CD4-positive, alpha-beta T cell treated with Interferon gamma for 1 hour (primary cell): Measurements from ENCODE around the gene KLHL26.

Experiments
- DNase-seq: peaks from one replicate; pipeline ENCODE4 v3.0.0-alpha.2; 2020

The KLHL26 gene

GRCh38 chr19:18697680-18698079 is 60.9 kb downstream of the KLHL26 start:
- no peak for DNase-seq

- no peak for DNase-seq
Observed at GRCh38 chr19:18698321-18699167, 61.7 kb downstream of the KLHL26 start.

- no peak for DNase-seq
Observed at GRCh38 chr19:18699403-18700054, 62.7 kb downstream of the KLHL26 start.

GRCh38 chr19:18700501-18701249 is 63.8 kb downstream of the KLHL26 start:
- peak; percentile 60 for DNase-seq

GRCh38 chr19:18701250-18701608 is 64.4 kb downstream of the KLHL26 start:
- no peak for DNase-seq

GRCh38 chr19:18704054-18704453 is 67.2 kb downstream of the KLHL26 start:
- no peak for DNase-seq

- DNase-seq: no peak
Observed at GRCh38 chr19:18704971-18705370, 68.1 kb downstream of the KLHL26 start.

GRCh38 chr19:18708452-18709231 is 71.8 kb downstream of the KLHL26 start:
- no peak for DNase-seq

- no peak for DNase-seq
Observed at GRCh38 chr19:18709546-18709945, 72.7 kb downstream of the KLHL26 start.

GRCh38 chr19:18710186-18710585 is 73.4 kb downstream of the KLHL26 start:
- no peak for DNase-seq

- DNase-seq: no peak
Observed at GRCh38 chr19:18710996-18711751, 74.3 kb downstream of the KLHL26 start.

GRCh38 chr19:18711893-18712292 is 75.1 kb downstream of the KLHL26 start:
- DNase-seq: no peak

GRCh38 chr19:18712981-18713380 is 76.2 kb downstream of the KLHL26 start:
- no peak for DNase-seq

GRCh38 chr19:18713550-18714117 is 76.8 kb downstream of the KLHL26 start:
- DNase-seq: no peak

- DNase-seq: no peak
Observed at GRCh38 chr19:18715416-18715815, 78.6 kb downstream of the KLHL26 start.

- no peak for DNase-seq
Observed at GRCh38 chr19:18716857-18717256, 80.0 kb downstream of the KLHL26 start.

GRCh38 chr19:18717601-18718000 is 80.8 kb downstream of the KLHL26 start:
- no peak for DNase-seq

- no peak for DNase-seq
Observed at GRCh38 chr19:18718015-18718526, 81.2 kb downstream of the KLHL26 start.

- DNase-seq: no peak
Observed at GRCh38 chr19:18718846-18719458, 82.1 kb downstream of the KLHL26 start.

GRCh38 chr19:18719541-18719940 is 82.7 kb downstream of the KLHL26 start:
- no peak for DNase-seq
